IPS-NIHi7 (cell line): ENCODE data around the gene SPINT2.

ENCODE experiments used
- DNase-seq: peaks from one replicate; pipeline ENCODE4 v3.0.0; 2012; ENCODE audit warnings: mixed read lengths; ENCODE audit errors: extremely low spot score

Gene SPINT2

GRCh38 chr19:38267761-38268483 is 3.5 kb downstream of the SPINT2 start:
- DNase-seq: no peak

- DNase-seq: no peak
Observed at GRCh38 chr19:38268539-38268938, 4.2 kb downstream of the SPINT2 start.

- no peak for DNase-seq
Observed at GRCh38 chr19:38270587-38271167, 6.3 kb downstream of the SPINT2 start.

- no peak for DNase-seq
Observed at GRCh38 chr19:38273499-38273898, 9.1 kb downstream of the SPINT2 start.

- no peak for DNase-seq
Observed at GRCh38 chr19:38274739-38275138, 10.4 kb downstream of the SPINT2 start.

- DNase-seq: no peak
Observed at GRCh38 chr19:38276942-38277517, 12.7 kb downstream of the SPINT2 start.

GRCh38 chr19:38277549-38277948 is 13.2 kb downstream of the SPINT2 start:
- no peak for DNase-seq

GRCh38 chr19:38277969-38278680 is 13.8 kb downstream of the SPINT2 start:
- DNase-seq: no peak

- DNase-seq: no peak
Observed at GRCh38 chr19:38278751-38279150, 14.4 kb downstream of the SPINT2 start.

- DNase-seq: no peak
Observed at GRCh38 chr19:38280030-38280921, 15.9 kb downstream of the SPINT2 start.

- DNase-seq: no peak
Observed at GRCh38 chr19:38281811-38282566, 17.6 kb downstream of the SPINT2 start.

GRCh38 chr19:38283271-38283670 is 18.9 kb downstream of the SPINT2 start:
- no peak for DNase-seq

GRCh38 chr19:38284422-38284821 is 20.0 kb downstream of the SPINT2 start:
- DNase-seq: no peak

GRCh38 chr19:38285567-38285966 is 21.2 kb downstream of the SPINT2 start:
- no peak for DNase-seq

GRCh38 chr19:38287604-38288003 is 23.2 kb downstream of the SPINT2 start:
- no peak for DNase-seq

GRCh38 chr19:38288123-38288855 is 23.9 kb downstream of the SPINT2 start:
- DNase-seq: no peak

GRCh38 chr19:38289955-38290354 is 25.6 kb downstream of the SPINT2 start:
- DNase-seq: no peak

- DNase-seq: no peak
Observed at GRCh38 chr19:38290631-38291147, 26.3 kb downstream of the SPINT2 start.

- no peak for DNase-seq
Observed at GRCh38 chr19:38291855-38292254, 27.5 kb downstream of the SPINT2 start.

GRCh38 chr19:38293281-38293680 is 28.9 kb downstream of the SPINT2 start:
- DNase-seq: no peak
